ENCODE data around the gene FBXO45.

GRCh38 chr3:196631682-196632045, 63.2 kb downstream of the FBXO45 start:
- TF ChIP-seq CTCF (conservative IDR thresholded peaks at IDR 0.05 in 1 of 2, IDR thresholded peaks at IDR 0.05 in 1 of 2; ENCODE audit: extremely low read depth in 1 of 2, insufficient read depth in 1 of 2, low read depth in 1 of 2, low read length in 2 of 2) (no peak), EZH2 (IDR thresholded peaks at IDR 0.05; ENCODE audit: borderline replicate concordance, low read length) (no peak)
